ENCODE results near the gene NMNAT3. TPM values are rescaled to one million over a fixed set of nuclear protein-coding genes. Genes with fewer than 3 reads are reported as not detected.

Gene NMNAT3
- polyA plus RNA-seq, 1 donor (not counting 4 experiments of a cell fraction or from before 2014, with no cell fraction given), result 1.6 TPM

DNA sequence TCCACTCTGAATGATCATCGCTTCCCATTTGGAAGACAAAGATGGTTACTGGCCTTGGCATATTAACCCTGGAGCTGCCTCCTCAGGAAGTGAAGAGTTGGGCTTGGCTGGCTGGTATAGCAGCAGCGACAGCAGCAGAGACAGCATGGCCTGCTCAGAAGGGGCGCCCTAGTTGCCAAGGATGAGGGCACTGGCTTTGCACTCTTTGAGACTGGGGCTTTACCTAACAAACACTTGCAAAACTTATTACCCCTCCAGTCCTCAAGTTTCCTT is 69.7 kb downstream of the NMNAT3 start:
- no peaks in the 10 kb centered on the region for H3K36me3 ChIP-seq (ENCODE audit: control insufficient read depth in 2 of 2, extremely low read depth in 1 of 2, insufficient read depth in 2 of 2, low read length in 2 of 2)
- no peaks in the 10 kb centered on the region for H3K9me1 ChIP-seq (ENCODE audit: control insufficient read depth, extremely low read depth, insufficient read depth, low read length)

DNA sequence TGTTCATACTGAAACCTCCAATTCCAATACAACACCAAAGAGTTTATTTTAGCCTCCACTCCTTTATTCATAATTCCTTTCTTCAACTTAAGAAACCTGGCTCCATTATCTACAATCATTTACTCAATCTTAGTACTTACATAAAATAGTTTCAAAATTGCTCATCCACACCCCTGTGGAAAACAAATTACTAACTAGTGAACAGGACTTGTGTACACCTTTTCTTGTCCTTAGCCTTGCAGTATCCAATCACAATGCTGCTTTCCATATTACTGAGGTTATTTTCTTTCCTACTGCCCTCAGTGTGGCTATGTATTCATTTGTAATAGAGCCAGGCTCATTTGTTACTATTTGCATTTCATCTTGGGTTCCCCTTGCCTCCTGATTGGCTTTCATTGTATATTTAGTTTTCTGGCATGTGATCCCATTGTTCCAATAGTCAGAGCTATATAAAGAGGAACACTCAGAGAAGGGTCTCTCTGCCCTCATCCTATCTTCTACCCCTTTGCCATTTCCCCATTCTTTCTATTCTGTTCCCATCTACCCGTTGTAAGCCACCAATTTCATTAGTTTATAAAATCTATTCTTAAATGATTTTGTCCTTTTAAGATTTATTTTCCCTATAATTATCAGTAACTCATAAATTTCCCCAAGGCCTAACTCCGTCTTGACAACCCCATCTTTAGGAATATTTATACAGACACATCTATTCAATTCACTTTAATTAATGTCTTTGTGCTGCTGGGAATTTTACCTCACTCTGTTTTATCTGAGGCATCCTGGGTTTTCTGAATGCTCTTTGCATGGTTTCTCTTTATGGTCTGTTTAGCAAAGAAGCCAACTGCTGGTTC is 70.3 kb downstream of the NMNAT3 start:
- Histone ChIP-seq H3K9me1 (ENCODE audit: control insufficient read depth, extremely low read depth, insufficient read depth, low read length) (no peaks in the 10 kb centered on the region), H3K9me3 (ENCODE audit: control insufficient read depth, low read depth, low read length) (no peaks in the 10 kb centered on the region), H3K27me3 (ENCODE audit: control insufficient read depth, extremely low read depth, insufficient read depth, low read length) (no peaks in the 10 kb centered on the region), H3K4me2 (ENCODE audit: control insufficient read depth, extremely low read depth, insufficient read depth, low read depth, low read length) (no peak overlapping the region), H3K4me1 (ENCODE audit: control insufficient read depth, extremely low read depth, insufficient read depth, low read length) (peaks cover under 1% of the 10 kb centered on the region), H3K27ac (ENCODE audit: control insufficient read depth, insufficient read depth, low read length) (no peak overlapping the region), H3K9ac (ENCODE audit: control insufficient read depth, extremely low read depth, insufficient read depth, low read length) (no peak overlapping the region), H3K36me3 (ENCODE audit: control insufficient read depth in 2 of 2, extremely low read depth in 1 of 2, insufficient read depth in 2 of 2, low read length in 2 of 2) (no peaks in the 10 kb centered on the region), H3K4me3 (ENCODE audit: control insufficient read depth in 2 of 3, extremely low read depth in 1 of 3, insufficient read depth in 2 of 3, low read depth in 1 of 3, low read length in 3 of 3) (no peak overlapping the region), H4K20me1 (ENCODE audit: control insufficient read depth, extremely low read depth, insufficient read depth, low read length) (no peaks in the 10 kb centered on the region), H3K79me2 (ENCODE audit: control insufficient read depth, insufficient read depth, low read length) (no peaks in the 10 kb centered on the region), H2AFZ (ENCODE audit: control insufficient read depth, low read length) (no peak overlapping the region)
- FAIRE-seq (no peak), DNase-seq (ENCODE audit: low read depth, low spot score) (no peak)
- TF ChIP-seq, protein P1, sequence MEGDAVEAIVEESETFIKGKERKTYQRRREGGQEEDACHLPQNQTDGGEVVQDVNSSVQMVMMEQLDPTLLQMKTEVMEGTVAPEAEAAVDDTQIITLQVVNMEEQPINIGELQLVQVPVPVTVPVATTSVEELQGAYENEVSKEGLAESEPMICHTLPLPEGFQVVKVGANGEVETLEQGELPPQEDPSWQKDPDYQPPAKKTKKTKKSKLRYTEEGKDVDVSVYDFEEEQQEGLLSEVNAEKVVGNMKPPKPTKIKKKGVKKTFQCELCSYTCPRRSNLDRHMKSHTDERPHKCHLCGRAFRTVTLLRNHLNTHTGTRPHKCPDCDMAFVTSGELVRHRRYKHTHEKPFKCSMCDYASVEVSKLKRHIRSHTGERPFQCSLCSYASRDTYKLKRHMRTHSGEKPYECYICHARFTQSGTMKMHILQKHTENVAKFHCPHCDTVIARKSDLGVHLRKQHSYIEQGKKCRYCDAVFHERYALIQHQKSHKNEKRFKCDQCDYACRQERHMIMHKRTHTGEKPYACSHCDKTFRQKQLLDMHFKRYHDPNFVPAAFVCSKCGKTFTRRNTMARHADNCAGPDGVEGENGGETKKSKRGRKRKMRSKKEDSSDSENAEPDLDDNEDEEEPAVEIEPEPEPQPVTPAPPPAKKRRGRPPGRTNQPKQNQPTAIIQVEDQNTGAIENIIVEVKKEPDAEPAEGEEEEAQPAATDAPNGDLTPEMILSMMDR (optimal IDR thresholded peaks at IDR 0.05 in 1 of 3, IDR thresholded peaks at IDR 0.05 in 1 of 3, conservative IDR thresholded peaks at IDR 0.05 in 1 of 3; ENCODE audit: extremely low read depth in 1 of 3, insufficient read depth in 2 of 3, low read length in 3 of 3), result no peak
- no peak for TF ChIP-seq EZH2 (IDR thresholded peaks at IDR 0.05; ENCODE audit: low read length)
- dilution Hi-C loops (cut with MboI; ENCODE audit: extremely low pct_ligation_motif_present, low sequenced_read_pairs), result no loop called here

More for the DNA sequence above, 69.7 kb downstream of the NMNAT3 start:
- Histone ChIP-seq H3K4me3 (ENCODE audit: control insufficient read depth in 2 of 3, extremely low read depth in 1 of 3, insufficient read depth in 2 of 3, low read depth in 1 of 3, low read length in 3 of 3) (no peak overlapping the region), H4K20me1 (ENCODE audit: control insufficient read depth, extremely low read depth, insufficient read depth, low read length) (no peaks in the 10 kb centered on the region), H3K9me3 (ENCODE audit: control insufficient read depth, low read depth, low read length) (no peaks in the 10 kb centered on the region), H3K4me1 (ENCODE audit: control insufficient read depth, extremely low read depth, insufficient read depth, low read length) (no peaks in the 10 kb centered on the region), H2AFZ (ENCODE audit: control insufficient read depth, low read length) (no peak overlapping the region), H3K27ac (ENCODE audit: control insufficient read depth, insufficient read depth, low read length) (no peak overlapping the region), H3K27me3 (ENCODE audit: control insufficient read depth, extremely low read depth, insufficient read depth, low read length) (no peaks in the 10 kb centered on the region), H3K4me2 (ENCODE audit: control insufficient read depth, extremely low read depth, insufficient read depth, low read depth, low read length) (no peak overlapping the region), H3K9ac (ENCODE audit: control insufficient read depth, extremely low read depth, insufficient read depth, low read length) (no peak overlapping the region), H3K79me2 (ENCODE audit: control insufficient read depth, insufficient read depth, low read length) (no peaks in the 10 kb centered on the region)
- TF ChIP-seq, protein P1 (optimal IDR thresholded peaks at IDR 0.05 in 1 of 3, IDR thresholded peaks at IDR 0.05 in 1 of 3, conservative IDR thresholded peaks at IDR 0.05 in 1 of 3; ENCODE audit: extremely low read depth in 1 of 3, insufficient read depth in 2 of 3, low read length in 3 of 3), result no peak
- TF ChIP-seq EZH2 (IDR thresholded peaks at IDR 0.05; ENCODE audit: low read length), result no peak
- DNase-seq (ENCODE audit: low read depth, low spot score), result no peak
- FAIRE-seq, result no peak
- dilution Hi-C loops (cut with MboI; ENCODE audit: extremely low pct_ligation_motif_present, low sequenced_read_pairs), result no loop called here

Measured in keratinocyte (primary cell).